Natural killer cell (primary cell): Measurements from ENCODE around the gene LANCL1. TPM values are rescaled to one million over a fixed set of nuclear protein-coding genes. Genes with fewer than 3 reads are reported as not detected.
A peak's percentile ranks its signal among the peaks of the same experiment; 100 is the strongest.

Source experiments
- ATAC-seq, 3 donors: fragments of 150-1000 bp in 2 of 3; fragments of 200-7000 bp in 1 of 3; cut with Tn5 transposase; 1 replicate in 1 of 3; 2 replicates in 2 of 3; pipeline ENCODE4 v1.10.0; 2021; ENCODE audit warnings: mild to moderate bottlenecking in 2 of 3, moderate library complexity in 2 of 3
- DNase-seq, 2 donors: peaks; one replicate each; pipeline versions ENCODE4 v3.0.0 to v3.0.0-alpha.2; 2013 to 2021; ENCODE audit warnings: mixed read lengths in 1 of 2
- H3K27ac ChIP-seq: one replicate; pipeline ENCODE4 v1.5.1; 2013; ENCODE audit warnings: mild to moderate bottlenecking, low read length
- H3K27me3 ChIP-seq: one replicate; pipeline ENCODE4 v1.6.1; 2013; ENCODE audit warnings: low read length; ENCODE audit not compliant: control insufficient read depth, insufficient read depth
- H3K36me3 ChIP-seq: one replicate; pipeline ENCODE4 v1.6.1; 2013; ENCODE audit warnings: low read length; ENCODE audit not compliant: control insufficient read depth, insufficient read depth
- H3K4me1 ChIP-seq: one replicate; pipeline ENCODE4 v1.6.1; 2013; ENCODE audit warnings: low read length; ENCODE audit not compliant: control insufficient read depth, insufficient read depth
- H3K4me3 ChIP-seq: one replicate; pipeline ENCODE4 v1.5.1; 2013; ENCODE audit warnings: low read length
- H3K9me3 ChIP-seq: one replicate; pipeline ENCODE4 v1.6.1; 2013; ENCODE audit warnings: low read length; ENCODE audit not compliant: control insufficient read depth, insufficient read depth
- H3K27ac Mint-ChIP-seq, 2 donors: one replicate each; pipeline ENCODE4 v1.8.0; 2022; ENCODE audit warnings: mild to moderate bottlenecking in 2 of 2, mixed read lengths in 2 of 2, moderate library complexity in 1 of 2
- H3K27me3 Mint-ChIP-seq, 2 donors: one replicate each; pipeline ENCODE4 v1.8.0; 2022; ENCODE audit warnings: low read depth in 2 of 2, mixed read lengths in 2 of 2
- H3K36me3 Mint-ChIP-seq: one replicate; pipeline ENCODE4 v1.8.0; 2022; ENCODE audit warnings: mixed read lengths
- H3K4me1 Mint-ChIP-seq, 2 donors: one replicate each; pipeline ENCODE4 v1.8.0; 2022; ENCODE audit warnings: mixed read lengths in 2 of 2
- H3K4me3 Mint-ChIP-seq: one replicate; pipeline ENCODE4 v1.8.0; 2022; ENCODE audit warnings: mild to moderate bottlenecking, moderate library complexity, mixed read lengths
- H3K9me3 Mint-ChIP-seq, 2 donors: one replicate each; pipeline ENCODE4 v1.8.0; 2022; ENCODE audit warnings: mixed read lengths in 2 of 2
- WGBS: methylation state at CpG from one replicate; pipeline ENCODE4 v1.1.7; 2013; ENCODE audit warnings: missing lambda C conversion rate; ENCODE audit not compliant: insufficient coverage; 5-methylcytosine and 5-hydroxymethylcytosine counted together
- intact Hi-C: fragments of 100-400 bp; cut with micrococcal nuclease; formaldehyde crosslinking; loops from one replicate; pipeline ENCODE4 v1.14.2; 2022
- total RNA-seq, 4 donors: library from RNA; stranded (reverse); fragments of 120-200 nt in 1 of 4; gene quantifications; one replicate each; pipeline versions ENCODE4 v1.2.3 to v1.2.4, GENCODE V29; 2013 to 2022
- TF ChIP-seq, protein P1 (sequence below): fragments of 200-600 bp; IDR thresholded peaks from one replicate; pipeline ENCODE4 v1.8.0; 2022; ENCODE audit warnings: antibody characterized with exemption

The LANCL1 gene
- total RNA-seq, 3 donors from 2014 or later (not counting 1 experiment from before 2014, with no cell fraction given) = 21.0 to 27.0 (median 24.4) TPM

DNA sequence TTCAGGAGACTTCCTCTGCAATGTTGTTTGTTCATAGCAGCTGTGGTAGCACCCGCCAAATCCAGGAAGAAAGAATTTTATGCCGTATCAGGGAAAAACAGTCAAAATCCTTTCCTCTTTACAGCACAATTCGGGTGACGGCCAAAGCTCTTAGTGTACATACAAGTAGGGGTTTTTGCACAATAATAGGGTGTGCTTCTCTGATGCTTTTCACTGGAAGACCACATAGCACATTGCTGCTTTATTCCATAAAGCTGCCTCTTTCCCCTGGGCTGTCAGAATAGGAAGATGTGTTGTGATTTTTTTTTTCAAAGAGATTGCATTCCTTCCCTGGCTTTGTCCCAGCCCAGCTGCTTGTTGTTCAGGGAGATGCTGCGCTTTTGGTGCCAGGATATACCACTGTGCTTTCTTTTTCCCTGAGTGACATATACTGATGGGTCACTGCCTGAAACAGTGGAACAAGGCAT lies 27.2 kb upstream of the LANCL1 start:
- Histone ChIP-seq H3K9me3 (no peaks in the 10 kb centered on the region), H3K4me1 (no peaks in the 10 kb centered on the region), H3K36me3 (no peaks in the 10 kb centered on the region), H3K27me3 (peaks cover 2% of the 10 kb centered on the region), H3K27ac (no peak overlapping the region), H3K4me3 (no peak overlapping the region)
- WGBS = 57% methylated on average over 3 of the region's 5 CpGs
- H3K4me1 Mint-ChIP-seq = peaks cover 10% of the 10 kb centered on the region in 2 donors
- TF ChIP-seq, protein P1, sequence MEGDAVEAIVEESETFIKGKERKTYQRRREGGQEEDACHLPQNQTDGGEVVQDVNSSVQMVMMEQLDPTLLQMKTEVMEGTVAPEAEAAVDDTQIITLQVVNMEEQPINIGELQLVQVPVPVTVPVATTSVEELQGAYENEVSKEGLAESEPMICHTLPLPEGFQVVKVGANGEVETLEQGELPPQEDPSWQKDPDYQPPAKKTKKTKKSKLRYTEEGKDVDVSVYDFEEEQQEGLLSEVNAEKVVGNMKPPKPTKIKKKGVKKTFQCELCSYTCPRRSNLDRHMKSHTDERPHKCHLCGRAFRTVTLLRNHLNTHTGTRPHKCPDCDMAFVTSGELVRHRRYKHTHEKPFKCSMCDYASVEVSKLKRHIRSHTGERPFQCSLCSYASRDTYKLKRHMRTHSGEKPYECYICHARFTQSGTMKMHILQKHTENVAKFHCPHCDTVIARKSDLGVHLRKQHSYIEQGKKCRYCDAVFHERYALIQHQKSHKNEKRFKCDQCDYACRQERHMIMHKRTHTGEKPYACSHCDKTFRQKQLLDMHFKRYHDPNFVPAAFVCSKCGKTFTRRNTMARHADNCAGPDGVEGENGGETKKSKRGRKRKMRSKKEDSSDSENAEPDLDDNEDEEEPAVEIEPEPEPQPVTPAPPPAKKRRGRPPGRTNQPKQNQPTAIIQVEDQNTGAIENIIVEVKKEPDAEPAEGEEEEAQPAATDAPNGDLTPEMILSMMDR = no peak
- no peak for DNase-seq
- no peaks in the 10 kb centered on the region for H3K36me3 Mint-ChIP-seq
- H3K27me3 Mint-ChIP-seq = peaks cover 11 to 35% of the 10 kb centered on the region in 2 donors
- H3K9me3 Mint-ChIP-seq = no peaks in the 10 kb centered on the region
- H3K4me3 Mint-ChIP-seq = no peak overlapping the region
- ATAC-seq = no peak
- H3K27ac Mint-ChIP-seq = no peak overlapping the region
- intact Hi-C loops = no loop called here

DNA sequence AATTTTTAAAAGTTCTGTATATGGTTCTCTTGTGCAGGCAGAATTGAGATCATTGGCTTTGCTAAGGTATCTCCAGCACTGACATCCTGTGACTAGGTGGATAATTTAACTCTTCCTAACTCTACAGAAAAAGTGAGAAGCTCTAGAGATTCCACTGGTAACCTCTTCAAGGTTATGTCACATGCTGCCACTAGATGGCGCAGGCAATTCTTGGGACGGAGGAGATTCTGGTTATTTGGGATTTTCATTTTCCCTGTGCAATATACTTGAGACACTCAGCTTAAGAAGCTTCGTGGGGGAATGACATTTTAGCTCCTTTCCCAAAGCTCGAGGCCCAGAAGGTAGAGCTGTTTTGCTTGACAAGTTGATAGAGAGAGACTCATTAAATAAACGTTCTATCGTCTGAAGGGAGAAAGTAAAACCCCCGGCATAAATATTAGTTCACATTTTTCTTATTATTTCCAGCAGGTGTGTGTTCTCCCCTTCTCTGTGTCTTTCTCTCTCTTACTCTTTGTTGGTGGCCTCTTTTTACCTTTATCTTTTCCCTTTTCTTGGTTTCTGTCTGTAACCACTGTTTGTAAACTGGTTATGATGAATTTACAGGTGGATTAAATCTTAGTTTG lies 26.6 kb upstream of the LANCL1 start:
- TF ChIP-seq, protein P1 = peak; percentile 90
- 13% methylated on average over 6 of the region's 7 CpGs for WGBS
- Mint-ChIP-seq H3K4me1 (peaks cover 10% of the 10 kb centered on the region in 2 donors), H3K36me3 (no peaks in the 10 kb centered on the region), H3K27me3 (peaks cover 17 to 35% of the 10 kb centered on the region in 2 donors), H3K27ac (no peak overlapping the region), H3K9me3 (no peaks in the 10 kb centered on the region), H3K4me3 (no peak overlapping the region)
- Histone ChIP-seq H3K4me1 (no peaks in the 10 kb centered on the region), H3K36me3 (no peaks in the 10 kb centered on the region), H3K9me3 (no peaks in the 10 kb centered on the region), H3K4me3 (no peak overlapping the region), H3K27ac (no peak overlapping the region), H3K27me3 (peaks cover 2% of the 10 kb centered on the region)
- peak in 1 of 2 donors; percentile 54 for DNase-seq
- intact Hi-C loops = no loop called here
- ATAC-seq = peak in 2 of 3 donors; percentile 46 to 61

DNA sequence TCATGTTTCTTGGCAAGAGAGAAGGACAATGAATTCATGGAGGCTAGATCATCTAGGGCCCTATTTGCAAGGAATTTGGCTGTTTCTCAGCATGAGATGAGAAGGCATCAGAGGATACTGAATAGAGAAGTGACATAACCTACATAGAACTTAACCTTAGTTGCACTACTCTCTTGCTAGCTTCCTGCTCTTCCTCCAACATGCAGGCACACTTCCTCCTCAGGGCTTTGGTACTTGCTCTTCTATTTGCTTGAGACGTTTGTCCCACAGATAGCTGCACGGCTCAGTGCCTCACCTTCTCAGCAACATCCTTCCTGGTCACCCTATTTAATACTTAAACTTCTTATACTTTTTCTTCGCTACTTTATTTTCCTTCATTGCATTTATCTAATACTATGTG lies 20.0 kb upstream of the LANCL1 start:
- Mint-ChIP-seq H3K27ac (no peak overlapping the region), H3K4me3 (no peak overlapping the region), H3K4me1 (no peaks in the 10 kb centered on the region), H3K9me3 (no peaks in the 10 kb centered on the region), H3K27me3 (peaks cover 5 to 13% of the 10 kb centered on the region in 2 donors), H3K36me3 (no peaks in the 10 kb centered on the region)
- no peak overlapping the region for H3K27ac ChIP-seq
- H3K9me3 ChIP-seq = no peaks in the 10 kb centered on the region
- WGBS = 5% methylated on average over 2 of the region's 3 CpGs
- no peak overlapping the region for H3K4me3 ChIP-seq
- no peaks in the 10 kb centered on the region for H3K27me3 ChIP-seq
- TF ChIP-seq, protein P1 = no peak
- intact Hi-C loops = no loop called here
- no peaks in the 10 kb centered on the region for H3K4me1 ChIP-seq
- DNase-seq (no peak), ATAC-seq (no peak)
- H3K36me3 ChIP-seq = no peaks in the 10 kb centered on the region

DNA sequence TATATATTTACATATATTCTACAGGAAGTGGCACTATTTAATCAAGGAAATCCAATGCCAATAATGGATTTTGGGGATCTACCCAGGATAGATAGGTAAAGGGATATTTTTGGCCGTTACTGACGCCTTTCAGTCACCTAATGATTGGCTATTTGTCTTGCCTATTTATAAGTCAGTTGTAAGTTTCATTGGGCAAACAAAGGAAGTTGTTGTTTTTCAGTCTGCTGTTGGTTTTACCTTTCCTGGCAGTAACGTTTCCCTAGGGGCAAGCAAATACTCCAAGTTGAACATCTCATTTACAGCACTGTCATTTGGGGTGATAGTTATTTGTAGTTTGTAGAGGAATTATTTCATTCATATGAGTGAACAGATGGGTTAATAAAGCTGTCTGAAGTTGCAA lies 17.0 kb upstream of the LANCL1 start:
- H3K36me3 ChIP-seq = no peaks in the 10 kb centered on the region
- WGBS = 72% methylated on average over 3 of the region's 3 CpGs
- Mint-ChIP-seq H3K27ac (no peak overlapping the region), H3K9me3 (no peaks in the 10 kb centered on the region), H3K4me1 (no peaks in the 10 kb centered on the region), H3K36me3 (no peaks in the 10 kb centered on the region), H3K27me3 (peaks cover 18 to 24% of the 10 kb centered on the region in 2 donors), H3K4me3 (no peak overlapping the region)
- no peaks in the 10 kb centered on the region for H3K4me1 ChIP-seq
- H3K9me3 ChIP-seq = no peaks in the 10 kb centered on the region
- H3K27ac ChIP-seq = no peak overlapping the region
- H3K27me3 ChIP-seq = no peaks in the 10 kb centered on the region
- DNase-seq (no peak), ATAC-seq (no peak)
- TF ChIP-seq, protein P1 = no peak
- no peak overlapping the region for H3K4me3 ChIP-seq
- intact Hi-C loops = no loop called here
